Cardiac muscle cell (in vitro differentiated cells and primary cell): ENCODE results near the gene MYH10. TPM values are rescaled to one million over a fixed set of nuclear protein-coding genes. Genes with fewer than 3 reads are reported as not detected.

Source experiments
- DNase-seq, 2 donors: peaks; one replicate each; pipeline versions ENCODE4 v3.0.0 to v3.0.0-alpha.2; 2010 to 2017; ENCODE audit warnings: low read depth in 1 of 2, low spot score in 1 of 2
- H3K27ac ChIP-seq: fragments of 200-600 bp; sonication (generic); 2 replicates; pipeline ENCODE4 v1.5.1; 2016
- H3K27me3 ChIP-seq: fragments of 200-600 bp; sonication (generic); 2 replicates; pipeline ENCODE4 v1.6.0; 2016; ENCODE audit warnings: control low read depth
- H3K36me3 ChIP-seq: fragments of 200-600 bp; sonication (generic); 2 replicates; pipeline ENCODE4 v1.5.1; 2016; ENCODE audit warnings: control low read depth
- H3K4me1 ChIP-seq: fragments of 200-600 bp; sonication (generic); 2 replicates; pipeline ENCODE4 v1.8.1; 2017; ENCODE audit warnings: low read depth, mild to moderate bottlenecking, mixed run types
- H3K4me3 ChIP-seq: fragments of 200-600 bp; sonication (generic); 2 replicates; pipeline ENCODE4 v1.5.1; 2016; ENCODE audit warnings: mild to moderate bottlenecking
- H3K9me3 ChIP-seq: fragments of 200-600 bp; sonication (generic); 2 replicates; pipeline ENCODE4 v1.5.1; 2017; ENCODE audit warnings: low read depth, mild to moderate bottlenecking, control low read depth
- CTCF ChIP-seq: IDR thresholded peaks from 2 replicates; pipeline ENCODE4 v1.5.1; 2012; ENCODE audit warnings: low read depth, mild to moderate bottlenecking, low read length
- polyA plus RNA-seq: library from polyadenylated mRNA; unstranded; fragments of >200 nt; fragmentation: Nextera tagmentation; extraction: Ambion mirVana; gene quantifications from 2 replicates; pipeline ENCODE4 v1.2.1, GENCODE V29; 2016
- total RNA-seq: library from RNA; depleted of rRNA; stranded (reverse); fragments of >200 nt; gene quantifications from 2 replicates; pipeline ENCODE4 v1.2.3, GENCODE V29; 2016

MYH10 gene
- total and polyA plus RNA-seq, 2 experiments from 2014 or later, result 147 to 194 TPM

- no peak for TF ChIP-seq CTCF
- H3K4me1 ChIP-seq, result no peaks in the 10 kb centered on the region
- H3K36me3 ChIP-seq, result no peaks in the 10 kb centered on the region
- DNase-seq, result no peak
- no peaks in the 10 kb centered on the region for H3K9me3 ChIP-seq
- H3K27me3 ChIP-seq, result no peaks in the 10 kb centered on the region
- no peak overlapping the region for H3K4me3 ChIP-seq
- H3K27ac ChIP-seq, result no peak overlapping the region
Observed at GRCh38 chr17:8656693-8657092, 26.2 kb upstream of the MYH10 start.

- Histone ChIP-seq H3K27ac (no peak overlapping the region), H3K4me3 (no peak overlapping the region), H3K9me3 (no peaks in the 10 kb centered on the region), H3K36me3 (no peaks in the 10 kb centered on the region), H3K4me1 (no peaks in the 10 kb centered on the region), H3K27me3 (no peaks in the 10 kb centered on the region)
- no peak for TF ChIP-seq CTCF
- DNase-seq, result no peak
Observed at GRCh38 chr17:8654822-8655221, 24.3 kb upstream of the MYH10 start.

GRCh38 chr17:8651013-8651412, 20.5 kb upstream of the MYH10 start:
- Histone ChIP-seq H3K27me3 (no peaks in the 10 kb centered on the region), H3K27ac (no peak overlapping the region), H3K36me3 (no peaks in the 10 kb centered on the region), H3K9me3 (no peaks in the 10 kb centered on the region), H3K4me1 (no peaks in the 10 kb centered on the region), H3K4me3 (no peak overlapping the region)
- no peak for DNase-seq
- no peak for TF ChIP-seq CTCF

GRCh38 chr17:8650119-8650499, 19.6 kb upstream of the MYH10 start:
- Histone ChIP-seq H3K36me3 (no peaks in the 10 kb centered on the region), H3K9me3 (no peaks in the 10 kb centered on the region), H3K4me1 (no peaks in the 10 kb centered on the region), H3K27ac (no peak overlapping the region), H3K27me3 (no peaks in the 10 kb centered on the region), H3K4me3 (no peak overlapping the region)
- TF ChIP-seq CTCF, result no peak
- DNase-seq, result no peak

- no peak for TF ChIP-seq CTCF
- Histone ChIP-seq H3K36me3 (no peaks in the 10 kb centered on the region), H3K9me3 (no peaks in the 10 kb centered on the region), H3K4me3 (no peak overlapping the region), H3K27me3 (no peaks in the 10 kb centered on the region), H3K27ac (no peak overlapping the region), H3K4me1 (no peaks in the 10 kb centered on the region)
- DNase-seq, result peak in 1 of 2 donors; percentile 98
Observed at GRCh38 chr17:8649157-8650118, 18.9 kb upstream of the MYH10 start.
